ENCODE measurements around the gene FAM200B. TPM values are rescaled to one million over a fixed set of nuclear protein-coding genes. Genes with fewer than 3 reads are reported as not detected.

The FAM200B gene
- total RNA-seq, 1 donor from 2014 or later = 39.5 TPM

- TF ChIP-seq, protein P1, sequence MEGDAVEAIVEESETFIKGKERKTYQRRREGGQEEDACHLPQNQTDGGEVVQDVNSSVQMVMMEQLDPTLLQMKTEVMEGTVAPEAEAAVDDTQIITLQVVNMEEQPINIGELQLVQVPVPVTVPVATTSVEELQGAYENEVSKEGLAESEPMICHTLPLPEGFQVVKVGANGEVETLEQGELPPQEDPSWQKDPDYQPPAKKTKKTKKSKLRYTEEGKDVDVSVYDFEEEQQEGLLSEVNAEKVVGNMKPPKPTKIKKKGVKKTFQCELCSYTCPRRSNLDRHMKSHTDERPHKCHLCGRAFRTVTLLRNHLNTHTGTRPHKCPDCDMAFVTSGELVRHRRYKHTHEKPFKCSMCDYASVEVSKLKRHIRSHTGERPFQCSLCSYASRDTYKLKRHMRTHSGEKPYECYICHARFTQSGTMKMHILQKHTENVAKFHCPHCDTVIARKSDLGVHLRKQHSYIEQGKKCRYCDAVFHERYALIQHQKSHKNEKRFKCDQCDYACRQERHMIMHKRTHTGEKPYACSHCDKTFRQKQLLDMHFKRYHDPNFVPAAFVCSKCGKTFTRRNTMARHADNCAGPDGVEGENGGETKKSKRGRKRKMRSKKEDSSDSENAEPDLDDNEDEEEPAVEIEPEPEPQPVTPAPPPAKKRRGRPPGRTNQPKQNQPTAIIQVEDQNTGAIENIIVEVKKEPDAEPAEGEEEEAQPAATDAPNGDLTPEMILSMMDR (conservative IDR thresholded peaks at IDR 0.05) = no peak
- Mint-ChIP-seq H3K4me1 (peaks cover 20% of the 10 kb centered on the region), H3K36me3 (ENCODE audit: low read depth) (peaks cover 4% of the 10 kb centered on the region), H3K9me3 (no peaks in the 10 kb centered on the region), H3K27me3 (ENCODE audit: low read depth) (no peaks in the 10 kb centered on the region), H3K4me3 (no peak overlapping the region), H3K27ac (ENCODE audit: unreplicated experiment) (no peak overlapping the region)
- no peak for DNase-seq (ENCODE audit: low read depth, low spot score)
Measured at GRCh38 chr4:15691346-15692135, 9.9 kb downstream of the FAM200B start.

- H3K27ac Mint-ChIP-seq (ENCODE audit: unreplicated experiment) = no peak overlapping the region
- peaks cover 20% of the 10 kb centered on the region for H3K4me1 Mint-ChIP-seq
- H3K4me3 Mint-ChIP-seq = no peak overlapping the region
- no peaks in the 10 kb centered on the region for H3K9me3 Mint-ChIP-seq
- TF ChIP-seq, protein P1 (conservative IDR thresholded peaks at IDR 0.05) = no peak
- no peak for DNase-seq (ENCODE audit: low read depth, low spot score)
- no peaks in the 10 kb centered on the region for H3K27me3 Mint-ChIP-seq (ENCODE audit: low read depth)
- H3K36me3 Mint-ChIP-seq (ENCODE audit: low read depth) = peaks cover 8% of the 10 kb centered on the region
Measured at GRCh38 chr4:15692602-15693001, 11.0 kb downstream of the FAM200B start.

DNA sequence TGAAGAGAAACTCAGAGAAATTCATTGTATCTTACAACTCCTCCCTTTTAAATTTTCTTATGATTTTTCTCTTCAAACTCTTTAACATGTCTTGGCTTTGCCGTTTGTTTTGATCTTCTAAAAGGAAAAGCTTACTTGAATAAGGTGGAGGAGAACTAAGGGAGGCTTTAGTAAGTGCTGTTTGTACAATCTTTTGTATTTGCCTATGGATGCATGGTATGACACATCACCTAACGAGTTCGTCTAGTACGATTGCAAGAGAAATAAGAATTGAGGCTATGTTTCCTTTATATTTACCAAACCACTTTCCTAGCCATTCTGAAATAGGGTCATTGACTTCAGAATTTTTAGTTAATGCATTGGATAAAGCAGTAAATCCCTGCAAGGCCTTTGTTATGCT lies 12.8 kb downstream of the FAM200B start:
- peaks cover 16% of the 10 kb centered on the region for H3K36me3 Mint-ChIP-seq (ENCODE audit: low read depth)
- H3K27me3 Mint-ChIP-seq (ENCODE audit: low read depth) = no peaks in the 10 kb centered on the region
- no peak overlapping the region for H3K4me3 Mint-ChIP-seq
- TF ChIP-seq, protein P1 (conservative IDR thresholded peaks at IDR 0.05) = no peak
- peaks cover 20% of the 10 kb centered on the region for H3K4me1 Mint-ChIP-seq
- DNase-seq (ENCODE audit: low read depth, low spot score) = no peak
- no peak overlapping the region for H3K27ac Mint-ChIP-seq (ENCODE audit: unreplicated experiment)
- H3K9me3 Mint-ChIP-seq = peaks cover 6% of the 10 kb centered on the region

DNA sequence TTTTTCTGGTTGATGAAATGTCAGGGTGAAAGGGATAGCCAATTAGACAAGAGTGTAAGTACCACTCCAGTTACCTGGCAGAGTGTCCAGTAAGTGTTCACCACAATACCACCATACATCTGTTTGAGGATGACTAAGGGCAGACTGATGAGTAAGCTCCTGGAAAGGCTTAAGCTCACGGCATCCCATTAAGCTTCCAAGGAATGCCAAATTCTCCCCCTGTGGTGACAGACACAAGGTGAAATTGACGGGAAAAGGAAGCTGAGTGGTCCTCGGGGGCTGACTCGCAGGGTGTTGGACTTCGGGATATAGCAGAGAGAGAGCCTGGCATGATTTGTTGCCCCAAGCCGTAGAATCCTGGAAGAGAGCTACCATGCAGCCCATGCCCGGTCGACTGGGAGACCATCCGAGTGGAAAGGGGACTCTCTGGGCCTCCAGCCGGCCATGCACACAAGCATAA lies 13.6 kb downstream of the FAM200B start:
- H3K4me3 Mint-ChIP-seq = no peak overlapping the region
- H3K27ac Mint-ChIP-seq (ENCODE audit: unreplicated experiment) = no peak overlapping the region
- H3K36me3 Mint-ChIP-seq (ENCODE audit: low read depth) = peaks cover 16% of the 10 kb centered on the region
- H3K4me1 Mint-ChIP-seq = peaks cover 15% of the 10 kb centered on the region
- no peak for DNase-seq (ENCODE audit: low read depth, low spot score)
- H3K9me3 Mint-ChIP-seq = peaks cover 11% of the 10 kb centered on the region
- no peaks in the 10 kb centered on the region for H3K27me3 Mint-ChIP-seq (ENCODE audit: low read depth)
- TF ChIP-seq, protein P1 (conservative IDR thresholded peaks at IDR 0.05) = no peak

DNA sequence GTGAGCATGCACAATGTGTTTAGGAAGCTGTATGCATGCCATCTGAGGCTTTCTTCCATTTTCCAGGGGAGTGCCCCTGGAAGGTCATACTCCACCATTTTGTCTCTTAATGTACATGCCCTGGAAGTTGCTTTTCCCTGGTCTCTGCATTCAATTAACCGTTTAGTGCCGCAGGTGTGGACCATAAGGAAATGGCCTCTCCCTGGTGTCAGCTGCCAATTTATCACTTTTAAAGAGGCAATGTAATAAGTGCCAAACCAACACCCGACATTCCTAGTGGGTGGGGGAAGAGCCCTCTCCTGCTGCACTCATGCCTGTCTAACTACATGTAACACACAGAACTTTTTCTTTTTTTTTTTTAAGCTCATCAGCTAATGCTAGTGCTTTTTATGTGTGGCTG lies 14.1 kb downstream of the FAM200B start:
- TF ChIP-seq, protein P1 (conservative IDR thresholded peaks at IDR 0.05) = no peak
- Mint-ChIP-seq H3K9me3 (peaks cover 11% of the 10 kb centered on the region), H3K4me1 (peaks cover 10% of the 10 kb centered on the region), H3K36me3 (ENCODE audit: low read depth) (peaks cover 16% of the 10 kb centered on the region), H3K4me3 (no peak overlapping the region), H3K27ac (ENCODE audit: unreplicated experiment) (no peak overlapping the region), H3K27me3 (ENCODE audit: low read depth) (no peaks in the 10 kb centered on the region)
- DNase-seq (ENCODE audit: low read depth, low spot score) = no peak
